Raji (cell line): ENCODE measurements around the gene TMEM255A.

ENCODE experiments used
- POLR2A ChIP-seq: IDR thresholded peaks from 2 replicates; pipeline ENCODE4 v1.6.1; 2011; ENCODE audit warnings: low read depth, low read length, control low read depth; ENCODE audit not compliant: insufficient read depth

Gene TMEM255A

DNA sequence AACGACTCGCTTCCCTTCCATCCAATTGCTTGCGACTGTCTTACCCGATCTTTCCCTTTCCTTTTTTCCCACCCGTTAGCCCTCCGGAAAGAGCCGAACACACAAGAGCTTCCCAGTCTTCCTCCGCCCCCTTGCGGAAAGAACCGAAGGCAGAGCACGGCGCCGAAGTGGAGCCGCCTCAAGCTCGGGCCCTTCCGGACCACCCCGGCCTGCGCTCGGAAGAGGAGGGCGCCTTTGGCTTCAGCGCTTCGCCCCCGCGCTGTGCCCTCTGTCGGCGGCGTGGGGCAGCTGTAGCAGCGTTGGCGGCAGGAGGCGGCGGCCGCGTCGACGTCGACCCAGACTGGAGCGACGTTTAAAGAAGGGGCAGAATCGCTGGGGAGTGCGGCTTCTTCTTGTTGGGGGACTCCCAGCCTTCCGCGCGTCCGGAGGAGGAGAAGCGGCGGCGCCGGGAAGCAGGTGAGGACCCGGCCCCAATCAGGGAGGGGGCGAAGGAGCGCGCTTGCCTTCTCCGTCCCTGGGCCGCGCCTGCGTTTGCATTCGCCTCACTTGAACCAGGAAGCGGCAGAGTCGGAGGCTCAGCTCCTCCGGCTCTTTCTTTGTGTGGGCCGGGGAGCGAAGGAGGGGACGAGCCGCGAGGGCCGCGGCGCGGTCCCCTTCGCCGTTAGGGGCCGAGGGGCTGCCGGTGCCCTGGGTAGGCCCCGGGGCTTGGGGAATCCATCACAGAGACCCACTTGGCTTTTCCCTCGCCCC, 60.6 kb downstream of the TMEM255A start, which contains the start of gene ZBTB33:
Gene ZBTB33, plus strand, starts transcription at position 291 of the 750 bp plus-strand sequence. CDS start 2,604 bp downstream, outside the sequence.
- peak; percentile 63 for TF ChIP-seq POLR2A

DNA sequence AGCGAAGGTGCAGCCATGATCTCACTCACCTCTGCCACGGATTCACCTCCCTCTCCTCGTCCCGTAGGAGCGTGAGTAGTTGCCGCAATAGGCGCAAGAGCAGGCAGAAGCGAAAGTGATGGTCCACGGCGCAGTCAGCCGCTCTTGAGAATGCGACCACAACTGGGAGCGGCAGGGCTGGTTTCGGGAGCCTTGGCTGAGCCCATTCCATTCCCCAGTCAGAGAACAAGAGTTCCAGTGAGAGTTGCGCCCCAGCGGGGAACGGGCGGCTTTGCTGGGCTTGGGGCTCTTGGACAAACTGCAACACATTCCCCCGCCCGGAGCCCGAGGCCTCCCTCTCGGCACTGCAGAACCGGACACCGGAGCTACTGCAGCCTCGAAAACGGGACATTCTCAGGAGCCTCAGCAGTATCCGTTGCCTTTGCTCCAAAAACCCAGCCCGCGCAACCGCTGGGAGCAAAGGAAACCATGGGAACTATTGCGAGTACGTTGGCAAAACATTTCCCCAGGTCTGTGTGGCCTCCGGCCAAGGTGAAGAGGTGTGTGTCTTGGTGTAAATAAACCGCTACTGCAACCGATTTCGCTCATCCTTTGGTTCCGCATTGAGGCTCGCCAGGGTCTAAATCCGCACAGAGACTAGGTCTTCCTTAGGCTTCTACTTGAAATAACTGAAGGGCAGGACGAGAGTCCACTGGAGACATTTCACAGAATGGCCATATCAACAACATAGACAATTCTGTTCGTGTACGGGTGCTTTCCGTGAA, 66.3 kb downstream of the TMEM255A start:
- TF ChIP-seq POLR2A, result no peak

DNA sequence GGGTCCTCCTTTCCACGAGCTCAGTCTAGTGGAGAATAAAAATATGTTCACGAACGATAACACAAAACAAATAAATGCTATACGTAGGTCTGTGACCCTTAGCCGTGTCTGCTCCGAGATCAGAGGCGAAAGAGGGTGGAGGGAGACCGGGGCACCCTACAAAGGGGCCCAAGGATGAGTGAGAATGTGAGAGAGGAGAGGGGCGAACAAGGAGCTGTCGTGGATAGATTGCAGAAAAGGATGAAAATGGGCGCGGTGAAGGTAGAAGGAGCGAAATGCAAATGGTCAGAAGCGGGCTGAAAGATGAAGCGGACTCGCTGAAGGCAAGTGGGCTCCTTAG, 66.9 kb downstream of the TMEM255A start:
- TF ChIP-seq POLR2A, result no peak

DNA sequence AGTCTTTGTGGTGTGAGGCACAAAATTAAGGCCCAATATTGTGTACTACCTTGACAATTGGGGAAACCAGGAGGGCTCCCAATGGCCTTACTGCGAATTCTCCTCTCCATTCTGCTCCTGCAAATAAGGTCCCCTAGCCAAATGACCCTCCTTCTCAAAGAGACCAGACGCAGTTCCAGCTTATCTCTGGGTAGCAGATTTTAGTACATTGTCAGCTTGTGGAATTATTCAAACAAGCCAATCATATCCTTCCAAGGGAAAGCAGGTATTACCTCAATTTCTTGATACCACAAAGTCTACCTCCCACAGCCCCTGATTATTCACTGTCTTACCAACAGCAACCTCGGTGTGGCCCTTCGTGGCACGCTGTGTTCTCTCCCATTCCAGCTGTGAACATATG, 68.4 kb downstream of the TMEM255A start:
- TF ChIP-seq POLR2A, result no peak

DNA sequence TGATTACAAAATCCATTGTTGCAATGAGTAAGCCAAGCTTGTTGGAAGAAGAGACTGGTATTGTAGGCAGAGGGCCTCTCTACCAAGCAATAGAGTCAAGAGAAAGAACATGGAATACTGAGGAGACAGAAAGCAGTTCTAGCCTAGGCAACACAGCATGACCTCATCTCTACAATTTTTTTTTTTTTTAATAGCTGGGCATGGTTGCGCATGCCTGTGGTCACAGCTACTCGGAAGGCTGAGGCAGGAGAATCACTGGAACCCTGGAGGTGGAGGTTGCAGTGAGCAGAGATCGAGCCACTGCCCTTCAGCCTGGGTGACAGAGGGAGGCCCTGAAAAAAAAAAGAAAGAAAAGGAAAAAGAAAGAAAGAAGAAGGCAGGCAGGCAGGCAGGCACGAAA, 72.3 kb downstream of the TMEM255A start:
- TF ChIP-seq POLR2A, result no peak

DNA sequence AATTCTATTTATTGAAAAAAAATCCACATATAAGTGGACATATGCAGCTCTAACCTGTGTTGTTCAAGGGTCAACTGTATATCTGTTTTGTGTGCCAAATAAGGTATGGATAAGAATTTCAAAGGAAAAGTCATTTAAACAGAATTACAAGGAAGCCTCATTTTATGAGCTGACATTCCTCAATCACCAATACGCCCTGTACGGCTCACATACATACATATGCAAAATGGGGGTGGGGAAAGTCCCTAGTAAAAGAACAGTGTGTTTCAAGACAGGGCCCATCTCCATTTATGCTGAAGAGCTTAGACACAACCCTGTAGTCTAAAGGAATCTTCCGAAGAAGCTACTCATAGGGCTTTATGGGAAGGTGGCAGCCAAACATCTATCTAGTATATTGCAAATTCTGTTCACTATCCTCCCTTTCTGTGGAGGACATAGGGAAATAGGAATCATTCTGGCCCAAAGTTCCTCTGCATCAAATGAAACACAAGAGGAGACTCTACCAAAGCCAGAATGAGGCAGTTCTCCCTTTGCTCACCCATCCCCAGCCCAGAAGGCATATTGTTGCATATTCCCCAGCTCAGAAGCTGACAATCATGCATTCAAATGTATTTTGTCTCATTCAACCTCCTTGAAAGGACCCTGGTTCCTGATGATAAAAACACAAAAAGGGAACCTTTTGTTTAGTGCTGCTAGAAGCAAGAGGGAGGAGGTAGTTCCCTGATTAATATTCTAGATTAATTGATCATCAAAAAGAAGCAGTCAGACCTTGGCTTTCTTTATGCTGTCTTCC, 74.4 kb downstream of the TMEM255A start:
- no peak for TF ChIP-seq POLR2A

DNA sequence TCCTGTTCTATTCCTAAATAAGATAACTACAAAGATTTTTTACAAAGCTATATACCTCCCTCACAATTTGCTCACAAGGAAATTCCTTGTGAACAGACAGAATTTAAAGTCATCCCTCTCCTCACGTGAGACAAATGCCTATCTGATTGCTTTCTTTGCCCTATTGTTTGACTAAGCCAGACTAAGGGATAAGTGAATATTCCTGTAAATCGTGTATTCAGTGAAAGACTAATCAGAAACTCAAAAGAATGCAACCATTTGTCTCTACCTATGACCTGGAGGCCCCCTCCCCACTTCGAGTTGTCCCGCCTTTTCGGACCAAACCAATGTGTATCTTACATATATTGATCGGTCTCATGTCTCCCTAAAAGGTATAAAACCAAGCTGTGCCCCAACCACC, 76.0 kb downstream of the TMEM255A start:
- TF ChIP-seq POLR2A, result no peak

DNA sequence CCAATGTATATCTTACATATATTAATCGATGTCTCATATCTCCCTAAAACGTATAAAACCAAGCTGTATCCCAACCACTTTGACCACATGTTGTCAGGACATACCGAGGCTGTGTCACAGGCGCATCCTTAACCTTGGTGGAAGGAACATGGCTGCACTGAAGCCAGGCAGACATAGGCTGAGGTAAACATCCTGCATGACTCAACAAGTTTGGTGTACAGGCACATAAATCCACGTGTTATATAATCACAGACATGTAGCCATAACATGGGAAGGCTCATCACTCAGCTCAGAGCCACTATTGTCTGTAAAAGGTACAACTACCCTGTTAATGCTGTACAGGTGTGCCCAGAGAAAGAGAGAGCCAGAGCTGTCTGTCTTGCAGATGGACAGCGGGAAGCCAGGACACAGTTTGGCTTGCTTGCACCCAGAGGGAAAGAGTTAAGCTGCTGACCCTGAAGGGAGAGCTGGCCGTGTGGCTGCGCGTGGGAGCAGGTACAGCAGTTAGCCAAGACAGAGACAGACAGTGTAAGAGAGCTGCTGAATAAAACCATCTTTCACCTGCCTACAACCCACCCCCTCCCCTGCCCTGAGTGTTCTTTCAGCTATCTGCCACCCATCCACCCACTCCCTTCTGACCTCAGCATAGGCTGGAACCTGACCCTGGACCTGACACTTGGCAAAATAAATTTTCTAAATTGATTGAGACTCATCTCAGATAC, 82.9 kb downstream of the TMEM255A start:
- no peak for TF ChIP-seq POLR2A

DNA sequence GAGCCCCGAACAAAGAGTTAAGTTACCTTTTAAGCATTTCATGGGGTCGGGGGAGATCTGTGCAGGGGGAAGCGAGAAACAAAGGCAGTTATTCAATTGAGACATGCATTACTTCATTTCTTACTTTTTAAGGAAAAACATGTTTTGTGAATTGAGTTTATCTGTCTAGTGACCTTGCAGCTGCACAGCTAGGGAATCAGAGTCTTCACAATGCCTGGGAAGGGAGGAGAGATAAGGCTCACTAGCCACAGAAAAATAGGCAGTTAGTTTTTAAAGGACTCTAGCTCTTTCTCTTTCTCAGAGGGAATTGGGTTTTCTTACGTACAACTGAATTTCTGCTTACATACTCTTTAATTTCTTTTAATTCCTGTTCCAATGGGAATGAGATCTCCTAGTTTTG, 86.9 kb downstream of the TMEM255A start:
- no peak for TF ChIP-seq POLR2A

DNA sequence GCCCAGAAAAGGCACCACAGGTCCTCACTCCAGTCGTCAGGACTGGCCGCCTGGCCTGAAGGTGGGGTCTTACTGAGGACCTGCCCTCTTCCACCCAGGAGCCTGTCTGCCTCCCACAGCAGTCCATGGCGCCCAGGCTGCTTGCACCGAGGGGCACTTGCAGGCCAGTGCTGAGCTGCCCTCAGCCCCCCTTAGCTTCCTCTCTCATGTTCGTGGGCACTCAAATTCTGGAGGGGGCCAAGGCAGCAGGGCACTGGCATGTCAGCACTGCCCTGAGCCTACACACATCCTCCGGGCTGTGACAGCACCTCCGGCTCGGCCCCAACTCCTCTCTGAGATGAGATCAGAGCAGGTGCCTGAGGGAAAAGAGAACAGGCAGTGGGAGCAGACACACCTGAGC, 87.9 kb downstream of the TMEM255A start:
- TF ChIP-seq POLR2A, result no peak

DNA sequence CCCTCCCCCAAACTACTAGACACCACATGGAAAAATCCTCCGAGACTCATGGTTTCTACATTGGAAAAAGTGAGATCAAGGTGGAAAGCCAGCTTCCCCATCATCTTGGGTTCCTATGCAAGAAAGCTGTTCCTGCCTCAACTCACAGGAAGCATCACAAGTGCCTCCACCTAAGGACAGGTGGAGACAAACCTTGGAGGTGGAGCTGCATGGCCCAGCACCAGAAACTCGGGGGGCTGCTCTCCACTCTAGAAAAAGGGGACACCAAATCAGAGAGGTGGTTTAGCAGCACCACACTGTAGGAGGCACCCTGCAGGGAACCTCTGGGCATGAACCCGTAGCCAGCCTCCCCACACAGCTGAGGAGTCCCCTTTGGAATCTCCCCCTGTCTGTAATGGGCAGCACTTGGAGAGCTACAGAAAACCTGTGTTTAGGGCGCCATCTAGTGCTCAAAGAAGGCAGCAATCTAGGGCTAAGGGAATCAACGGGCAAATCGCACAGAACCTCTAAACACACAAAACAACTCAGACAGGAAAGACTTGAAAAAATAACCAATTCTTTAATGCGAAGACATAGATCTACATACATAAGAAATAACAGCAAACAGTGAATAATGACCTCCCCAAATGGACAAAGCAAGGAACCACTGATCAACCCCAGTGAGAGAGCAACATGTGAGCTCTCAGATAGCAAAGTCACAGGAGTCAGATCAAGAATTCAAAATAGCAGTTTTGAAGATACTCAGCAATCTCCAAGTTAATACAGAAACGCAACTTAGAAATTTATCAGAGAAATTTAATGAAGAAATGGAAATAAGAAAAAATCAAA, 97.6 kb downstream of the TMEM255A start:
- TF ChIP-seq POLR2A, result no peak
